COLO668 (cell line): ENCODE data around the gene TCHHL1.
A peak's percentile ranks its signal among the peaks of the same experiment; 100 is the strongest.
"Not testable (repeated sequence)": the region's sequence is repeated elsewhere in the genome, so short reads cannot be mapped to it uniquely, and the experiment has no call there.

Source experiments
- DNase-seq: peaks from one replicate; lab custom pipeline; 2025; ENCODE audit not compliant: unreplicated experiment; lab: John Stamatoyannopoulos, UW

The TCHHL1 gene

DNA sequence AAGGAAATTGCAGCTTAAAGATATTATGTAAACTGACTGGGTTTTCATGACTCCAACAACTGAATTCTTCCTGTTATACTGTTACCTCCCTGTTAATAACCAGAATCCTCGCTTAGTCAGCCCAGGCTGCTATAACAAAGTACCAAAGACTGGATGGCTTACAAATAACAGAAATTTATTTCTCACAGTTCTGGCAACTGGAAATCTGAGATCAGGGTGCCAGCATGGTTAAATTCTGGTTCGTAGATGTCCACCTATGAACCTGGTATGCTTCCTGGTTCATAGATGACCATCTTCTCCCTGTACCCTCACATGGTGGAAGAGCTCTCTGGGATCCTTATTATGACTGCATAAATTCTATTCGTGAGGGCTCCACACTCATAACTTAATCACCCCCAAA is 8.1 kb upstream of the TCHHL1 start:
- DNase-seq, result no peak

DNA sequence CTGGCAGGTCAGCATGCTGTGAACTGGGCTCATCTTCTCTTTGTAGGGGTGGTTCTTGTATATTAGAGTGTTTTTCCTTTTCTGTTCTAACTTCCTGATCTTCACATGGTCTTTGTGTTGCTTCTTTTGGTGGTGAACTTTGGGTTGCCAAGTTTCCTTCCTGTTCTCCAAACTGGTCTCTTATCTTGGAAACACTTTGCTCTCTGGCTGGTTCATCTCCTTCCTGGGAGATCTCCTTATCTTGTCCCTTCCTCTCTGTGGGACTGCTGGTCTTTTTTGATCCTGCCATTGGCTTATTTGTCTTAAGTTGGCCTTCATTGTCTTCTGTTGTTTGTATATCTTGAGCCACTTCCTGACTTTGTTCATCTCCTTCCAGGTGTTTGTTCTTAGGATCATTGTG is 2.1 kb downstream of the TCHHL1 start:
- no peak for DNase-seq

DNA sequence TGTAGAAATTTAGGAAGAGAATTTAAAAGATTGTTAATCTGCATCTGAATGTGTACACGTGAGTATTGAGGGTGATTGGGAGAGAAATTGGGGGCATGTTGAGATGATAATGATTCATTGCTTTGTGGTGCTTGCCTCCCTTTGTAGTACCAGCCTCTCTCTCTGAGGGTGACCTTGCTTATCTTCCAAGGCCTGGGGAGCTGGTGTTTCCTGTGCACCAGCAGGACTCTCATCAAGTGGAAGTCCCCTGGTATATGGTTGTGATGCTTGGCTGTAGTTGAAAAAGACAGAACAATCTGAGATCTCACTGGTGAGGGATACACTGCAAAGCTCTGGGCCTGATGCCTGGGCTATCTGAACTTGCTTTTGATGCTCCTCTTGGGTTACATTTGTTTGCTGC is 4.0 kb downstream of the TCHHL1 start:
- no peak for DNase-seq

DNA sequence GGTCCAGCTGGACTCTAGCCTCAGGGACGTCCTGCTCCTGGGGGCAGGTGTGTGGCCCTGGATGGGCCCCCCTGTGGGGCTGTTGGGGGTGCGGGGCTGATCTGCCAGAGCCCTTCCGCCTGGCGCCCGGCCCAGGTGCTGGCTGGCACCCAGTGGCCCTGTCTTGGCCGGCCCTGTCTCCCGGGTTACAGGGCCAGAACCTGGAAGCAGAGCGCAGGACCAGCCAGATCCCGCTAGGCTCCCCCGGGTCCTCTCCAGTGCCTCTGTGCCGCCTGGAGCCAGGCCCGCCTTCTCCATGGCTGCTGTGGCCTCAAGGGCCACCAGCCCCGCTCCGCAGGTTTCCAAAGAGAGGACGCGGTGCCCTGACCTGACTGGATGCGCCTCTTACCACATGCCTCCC is 7.8 kb downstream of the TCHHL1 start:
- not testable (repeated sequence) for DNase-seq

DNA sequence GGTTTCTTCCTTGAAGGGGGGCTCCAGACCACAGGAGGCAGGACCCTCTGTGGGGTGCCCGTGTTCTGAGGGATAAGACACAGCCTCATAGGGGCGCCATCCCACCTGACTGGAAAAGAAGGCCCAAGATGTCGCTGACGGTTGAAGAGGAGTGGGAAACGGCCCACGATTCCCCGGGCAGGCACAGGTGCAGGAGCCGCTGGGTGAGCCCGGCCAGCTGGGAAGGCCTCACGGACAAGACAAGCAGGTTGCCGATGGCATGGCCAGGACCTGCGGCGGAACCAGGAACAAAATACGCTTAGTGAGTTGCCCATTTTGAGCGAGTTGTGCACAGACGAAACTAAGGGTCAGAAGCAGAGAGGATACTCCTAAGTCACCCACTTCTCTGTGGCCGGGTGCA is 8.4 kb downstream of the TCHHL1 start:
- DNase-seq, result not testable (repeated sequence)

DNA sequence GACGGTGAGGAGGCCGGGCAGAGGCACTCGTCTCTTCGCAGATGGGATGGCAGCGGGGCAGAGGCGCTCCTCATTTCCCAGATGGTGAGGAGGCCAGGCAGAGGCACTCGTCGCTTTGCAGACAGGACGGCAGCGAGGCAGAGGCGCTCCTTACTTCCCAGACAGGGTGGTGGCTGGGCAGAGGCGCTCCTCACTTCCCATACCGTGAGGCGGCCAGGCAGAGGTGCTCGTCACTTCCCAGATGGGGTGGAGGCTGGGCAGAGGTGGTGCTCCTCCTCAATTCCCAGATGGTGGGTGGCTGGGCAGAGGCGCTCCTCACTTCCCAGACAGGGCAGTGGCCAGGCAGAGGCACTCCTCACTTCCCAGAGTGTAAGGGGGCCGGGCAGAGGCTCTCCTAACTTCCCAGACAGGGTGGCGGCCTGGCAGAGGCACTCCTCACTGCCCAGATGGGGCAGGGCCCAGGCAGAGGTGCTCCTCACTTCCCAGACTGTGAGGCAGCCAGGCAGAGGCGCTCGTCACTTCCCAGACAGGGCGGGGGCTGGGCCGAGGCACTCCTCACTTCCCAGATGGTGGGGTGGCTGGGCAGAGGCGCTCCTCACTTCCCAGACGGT is 9.9 kb downstream of the TCHHL1 start:
- no peak for DNase-seq

DNA sequence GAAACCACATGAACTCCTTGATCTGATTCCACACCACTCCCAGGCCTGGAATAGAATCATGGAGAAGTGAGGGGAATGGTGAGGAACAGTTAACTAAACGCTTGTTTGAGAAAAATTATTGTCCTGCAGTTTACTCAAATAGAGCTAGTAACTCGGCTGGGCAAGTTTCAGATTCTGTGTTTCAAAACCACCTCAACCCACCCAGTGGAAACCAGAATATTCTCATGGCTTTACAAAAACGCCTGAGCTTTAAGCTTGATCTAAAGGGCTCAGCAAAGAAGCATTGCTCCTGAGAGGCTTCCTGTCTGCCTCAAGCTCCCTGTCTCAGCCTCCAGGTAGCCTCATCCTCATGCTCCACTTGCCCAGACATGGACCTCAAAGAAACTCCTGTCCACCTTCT is 16.6 kb downstream of the TCHHL1 start:
- no peak for DNase-seq

DNA sequence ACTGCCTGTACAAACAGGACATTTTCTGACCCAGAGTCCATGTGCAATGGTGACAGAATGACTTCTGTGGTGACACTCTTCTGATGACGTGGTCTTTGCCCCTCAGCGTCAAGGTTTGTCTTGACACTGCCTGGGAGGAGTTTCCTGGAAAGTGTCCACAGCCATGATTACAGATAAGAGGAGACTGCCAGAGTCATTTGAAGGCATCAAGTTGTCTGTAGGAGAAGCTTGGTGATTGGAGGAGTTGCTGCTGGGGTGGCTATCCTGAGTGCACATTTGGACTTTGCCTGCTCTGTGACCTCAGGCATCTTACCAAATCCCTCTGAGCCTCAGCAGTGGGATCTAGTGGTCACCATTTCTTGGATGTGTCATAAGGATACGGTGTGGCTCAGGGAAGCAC is 17.7 kb downstream of the TCHHL1 start:
- DNase-seq, result no peak

DNA sequence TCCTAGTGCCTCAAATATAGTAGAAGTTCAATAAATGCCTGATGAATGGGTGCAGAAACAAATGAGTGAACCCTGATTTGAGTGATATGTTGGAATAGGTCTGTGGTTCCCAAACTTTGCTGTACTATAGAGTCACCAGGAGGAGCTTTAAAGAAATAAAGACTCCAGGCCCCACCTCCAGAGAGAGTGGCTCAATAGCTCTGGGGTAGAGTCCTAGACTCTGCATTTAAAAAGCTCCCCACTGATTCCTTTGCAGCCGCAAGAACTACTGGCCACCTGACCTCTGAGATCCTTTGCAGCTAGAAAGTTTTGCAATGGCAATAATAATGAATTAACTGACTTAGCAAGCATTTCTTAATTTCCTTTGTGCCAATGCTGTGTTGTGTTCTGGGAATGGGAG is 20.9 kb downstream of the TCHHL1 start:
- no peak for DNase-seq

DNA sequence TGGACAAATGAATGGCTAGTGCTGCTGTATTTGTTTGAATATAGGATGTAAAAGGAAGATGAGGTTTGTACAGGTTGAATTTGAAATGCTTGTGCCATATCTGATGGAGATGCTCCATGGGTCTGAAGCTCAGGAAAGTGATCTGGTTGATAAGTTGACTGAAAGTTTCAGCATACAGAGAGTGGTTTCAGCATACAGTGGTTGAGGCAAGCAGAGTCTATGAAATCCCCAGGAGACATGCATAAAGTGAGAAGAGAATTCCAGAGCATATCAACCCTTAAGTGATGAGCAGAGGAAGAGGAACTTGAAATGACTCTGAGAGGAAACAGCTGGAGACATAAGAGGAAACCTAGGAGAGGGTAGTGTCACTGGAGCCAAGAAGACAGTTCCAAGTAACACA is 21.7 kb downstream of the TCHHL1 start:
- DNase-seq, result no peak

DNA sequence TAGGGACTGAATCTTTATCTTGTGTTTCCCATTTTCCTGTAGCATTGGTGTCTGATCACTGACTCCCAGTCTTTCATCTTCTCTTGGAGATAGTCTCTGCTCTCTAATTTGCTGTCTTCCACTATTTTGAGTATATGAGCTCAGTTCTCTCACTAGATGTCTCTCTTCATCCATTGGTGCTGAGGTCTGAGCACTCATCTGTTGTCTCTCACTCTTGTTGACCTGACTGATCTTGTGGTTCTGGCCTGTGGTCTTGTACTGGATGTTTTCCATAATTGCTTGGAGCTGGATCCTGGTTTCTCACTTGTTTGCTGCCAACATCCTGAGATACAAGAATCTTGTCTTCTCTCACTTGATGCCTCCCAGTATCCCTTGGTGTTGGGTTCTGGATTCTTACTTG is 26.9 kb downstream of the TCHHL1 start:
- no peak for DNase-seq

DNA sequence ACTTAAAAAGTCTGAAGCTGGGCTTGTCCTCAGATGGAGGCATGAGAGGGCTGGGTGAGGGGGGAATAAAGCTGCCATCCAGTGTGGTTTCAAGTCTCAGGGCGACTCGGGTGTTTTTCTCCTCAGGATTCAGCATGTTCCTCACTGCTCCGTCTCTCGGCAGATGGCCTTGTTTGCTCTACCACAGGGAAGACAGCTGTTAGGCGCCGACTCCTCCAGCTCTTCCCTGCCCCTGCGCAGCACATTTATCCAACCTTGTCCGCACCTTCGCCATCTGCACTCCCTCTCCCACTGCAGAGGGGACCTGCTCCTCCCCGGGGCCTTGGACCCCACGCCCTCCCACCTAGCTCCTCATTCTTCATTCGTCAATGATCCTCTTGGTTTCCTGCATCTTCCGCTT is 35.5 kb downstream of the TCHHL1 start:
- no peak for DNase-seq

DNA sequence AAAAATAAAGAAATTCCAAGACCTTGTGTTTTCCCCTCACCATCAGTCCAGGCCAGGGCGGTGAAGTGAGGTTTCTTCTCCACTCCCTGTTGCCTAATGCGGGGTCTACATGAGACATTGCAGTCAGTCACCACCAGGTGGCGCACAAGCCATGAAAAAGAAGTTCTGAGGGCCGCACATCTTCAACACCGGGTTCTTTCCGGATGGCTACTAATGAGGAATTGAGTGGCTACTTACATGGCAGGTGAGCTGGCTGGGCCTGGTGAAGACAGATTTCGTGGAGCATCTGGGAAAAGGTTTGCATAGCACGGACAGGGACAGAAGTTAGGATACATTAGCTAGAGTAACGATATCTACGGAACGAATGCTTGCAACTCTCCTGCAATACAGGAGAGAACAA is 36.3 kb downstream of the TCHHL1 start:
- DNase-seq, result peak; percentile 79

DNA sequence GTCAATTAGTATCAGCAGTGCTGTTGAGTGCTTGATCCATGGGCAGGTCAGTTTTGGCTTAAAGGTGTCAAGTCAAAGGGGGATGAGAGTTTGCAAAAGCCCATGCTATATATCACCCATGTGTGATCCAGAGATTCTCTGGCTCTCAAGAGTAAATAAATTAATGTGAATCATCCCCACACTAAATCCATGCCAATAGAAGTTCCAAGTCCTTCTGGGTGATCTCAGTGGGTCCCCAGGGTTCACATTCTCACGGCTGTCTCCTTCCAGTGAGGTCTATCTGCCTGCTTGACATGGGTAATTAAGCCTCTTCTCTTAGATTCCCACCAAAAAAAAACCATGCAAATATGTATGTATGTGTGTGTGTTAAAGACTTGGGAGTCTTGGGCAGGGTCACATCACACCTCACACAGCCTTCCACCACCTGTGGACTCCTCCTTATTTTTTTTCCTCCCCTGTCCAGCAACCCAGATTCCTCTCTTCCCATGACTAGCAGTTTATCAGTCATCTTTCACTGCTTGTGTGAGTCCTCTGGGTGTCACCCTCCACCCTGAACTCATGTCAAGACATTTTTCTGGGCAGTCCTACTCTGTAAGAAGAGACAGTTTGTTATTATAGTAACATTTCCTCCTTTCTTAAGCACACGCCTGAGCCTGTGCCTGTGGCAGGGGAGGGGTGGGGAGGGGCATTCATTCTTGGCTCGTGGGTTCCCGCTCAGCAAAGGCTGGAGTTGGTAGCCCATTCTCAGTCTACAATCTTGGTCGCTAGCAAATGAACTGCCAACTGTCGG is 37.8 kb downstream of the TCHHL1 start:
- no peak for DNase-seq

DNA sequence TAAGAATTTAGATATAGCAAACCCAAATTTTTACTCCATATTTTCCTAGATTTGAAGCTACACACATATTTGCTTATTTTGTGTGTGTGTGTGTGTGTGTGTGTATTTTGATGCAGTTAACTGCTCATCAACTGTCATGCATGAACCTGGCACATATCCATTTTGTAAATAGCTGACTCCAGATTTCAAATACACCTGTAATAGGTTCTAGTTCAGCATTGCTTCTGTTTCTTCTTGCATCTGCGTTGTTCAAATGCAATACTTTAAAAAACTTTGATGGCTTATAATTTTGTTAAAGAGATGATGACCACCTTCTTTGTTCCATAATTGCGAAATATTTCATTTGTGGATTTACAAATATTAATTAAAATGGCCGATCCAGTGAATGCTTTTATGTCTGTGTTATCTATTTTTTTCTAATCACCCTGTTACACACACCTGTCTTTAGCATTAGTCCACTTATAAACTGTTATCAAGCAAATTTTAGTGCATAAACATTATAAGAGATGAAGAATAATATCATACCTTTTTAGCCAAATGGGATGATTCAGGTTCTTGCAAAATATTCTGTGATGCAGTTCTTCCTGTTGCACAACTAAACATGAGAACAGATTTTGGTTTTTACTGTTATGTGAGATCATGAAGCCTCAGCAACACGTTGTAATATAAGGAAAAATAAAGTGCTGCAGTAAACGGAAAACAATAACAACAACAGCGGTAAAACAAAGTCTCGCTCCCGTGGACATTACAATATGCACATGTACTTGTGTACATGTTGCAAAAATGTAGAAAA is 39.4 kb downstream of the TCHHL1 start:
- DNase-seq, result no peak

DNA sequence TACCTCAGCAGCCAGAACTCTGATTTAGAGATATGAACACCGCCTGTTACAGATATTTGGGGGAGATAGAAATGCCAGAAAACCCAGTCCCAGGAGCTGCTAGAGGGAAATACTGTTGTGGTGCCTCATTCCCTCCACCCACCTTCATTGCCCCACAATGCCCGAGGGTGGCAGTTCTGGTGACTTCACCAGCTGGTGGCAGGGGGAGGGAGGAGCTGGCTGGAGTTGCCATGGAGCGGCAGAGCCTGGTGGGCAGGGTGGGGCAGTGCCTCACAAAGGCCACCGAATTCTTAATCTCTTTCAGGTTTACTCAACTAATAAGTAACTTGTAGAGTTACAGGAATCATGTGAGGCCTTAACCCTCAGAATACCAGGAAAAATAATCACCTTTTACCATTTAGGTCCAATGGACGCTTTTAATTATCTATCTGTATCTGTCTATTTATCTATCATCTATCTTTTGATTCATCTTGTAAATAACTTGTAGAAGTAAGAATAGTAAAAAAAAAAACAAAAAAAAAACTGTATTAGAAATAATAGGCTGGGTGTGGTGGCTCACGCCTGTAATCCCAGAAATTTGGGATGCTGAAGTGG is 40.4 kb downstream of the TCHHL1 start:
- peak; percentile 35 for DNase-seq

DNA sequence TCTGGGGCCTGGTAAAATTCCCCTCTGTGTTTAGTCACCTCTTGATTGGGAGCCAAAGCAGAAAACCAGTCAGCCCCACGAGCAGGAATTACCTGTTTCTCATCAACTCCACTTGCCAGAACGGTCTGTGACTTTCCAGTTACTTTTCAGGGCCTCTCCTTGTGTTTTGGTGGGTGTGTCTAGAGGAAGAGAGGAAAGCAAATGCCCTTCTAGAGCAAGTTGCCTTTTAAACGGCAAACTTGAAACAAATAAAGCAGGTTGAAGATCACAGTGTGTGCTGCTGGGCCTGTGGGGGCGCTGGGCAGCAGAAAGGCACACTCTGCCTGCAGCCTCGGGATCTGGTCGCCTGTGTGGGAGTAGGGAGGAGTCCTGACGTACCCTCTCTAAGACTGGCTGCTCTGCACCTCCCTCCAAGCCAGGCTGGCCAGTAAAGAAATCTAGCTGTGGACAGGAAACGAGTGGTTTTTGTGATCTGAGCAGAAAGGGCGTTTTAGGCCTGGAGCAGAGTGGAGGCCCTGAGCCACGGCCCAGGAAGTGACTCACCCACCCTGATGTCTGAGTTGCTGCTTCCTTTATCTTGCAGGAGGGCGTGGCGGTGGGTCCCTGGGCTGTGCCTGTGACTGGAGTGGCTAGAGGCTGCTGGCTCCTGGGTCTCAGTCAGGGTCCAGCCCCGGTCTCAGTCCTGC is 41.0 kb downstream of the TCHHL1 start:
- DNase-seq, result peak; percentile 59

DNA sequence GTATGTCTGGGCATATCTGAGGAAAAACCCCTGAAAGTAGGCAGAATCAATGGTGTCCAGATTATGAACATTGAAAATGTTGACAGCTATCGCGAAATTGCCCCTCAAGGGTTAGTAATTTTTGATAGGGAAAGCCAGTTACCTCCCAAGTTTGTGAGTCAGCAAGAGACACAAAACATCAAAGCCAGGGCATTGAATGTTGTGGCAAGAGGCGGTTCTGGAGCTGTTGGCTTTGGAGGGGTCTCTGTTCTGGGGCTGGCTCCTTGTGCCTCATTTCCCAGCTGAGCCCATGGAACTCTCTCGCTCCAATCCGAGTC is 41.5 kb downstream of the TCHHL1 start:
- no peak for DNase-seq

DNA sequence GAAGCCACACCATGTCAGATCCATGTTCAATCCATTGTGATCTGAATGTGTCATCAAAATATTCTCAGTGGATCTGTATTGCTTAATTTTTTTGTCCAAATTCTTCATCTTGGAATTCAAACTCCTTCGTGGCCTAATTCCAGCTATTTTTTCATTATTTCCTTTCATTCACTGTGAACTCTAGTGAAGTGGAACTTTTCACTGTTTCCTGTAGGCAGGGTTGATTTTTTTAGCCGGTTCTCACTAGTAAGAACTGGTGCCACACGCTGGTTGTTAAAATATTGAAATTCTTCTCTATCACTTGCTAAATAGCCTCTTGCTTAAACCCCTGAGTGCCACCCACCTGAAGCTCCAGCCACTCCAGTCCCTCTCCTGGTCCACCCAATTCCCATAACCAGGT is 44.5 kb downstream of the TCHHL1 start:
- no peak for DNase-seq

DNA sequence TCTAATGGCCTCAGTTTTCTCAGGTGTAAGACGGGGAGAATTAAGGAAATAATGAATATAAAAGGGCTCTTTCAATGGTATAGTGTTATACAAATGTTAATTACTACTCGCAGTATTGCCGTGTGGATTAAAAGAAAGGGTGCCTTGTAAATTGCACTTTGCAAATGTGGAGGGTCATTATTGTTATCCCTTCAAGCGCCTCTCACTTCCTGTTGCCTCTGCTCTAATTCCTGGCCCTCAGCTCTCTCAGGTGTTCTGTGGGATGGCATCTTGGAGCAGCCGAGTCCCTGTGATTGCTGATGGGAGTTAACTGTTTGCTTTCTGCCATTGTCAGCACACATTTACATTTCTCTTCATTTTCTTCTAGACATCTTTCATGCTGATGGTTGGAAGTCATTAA is 45.0 kb downstream of the TCHHL1 start:
- no peak for DNase-seq

DNA sequence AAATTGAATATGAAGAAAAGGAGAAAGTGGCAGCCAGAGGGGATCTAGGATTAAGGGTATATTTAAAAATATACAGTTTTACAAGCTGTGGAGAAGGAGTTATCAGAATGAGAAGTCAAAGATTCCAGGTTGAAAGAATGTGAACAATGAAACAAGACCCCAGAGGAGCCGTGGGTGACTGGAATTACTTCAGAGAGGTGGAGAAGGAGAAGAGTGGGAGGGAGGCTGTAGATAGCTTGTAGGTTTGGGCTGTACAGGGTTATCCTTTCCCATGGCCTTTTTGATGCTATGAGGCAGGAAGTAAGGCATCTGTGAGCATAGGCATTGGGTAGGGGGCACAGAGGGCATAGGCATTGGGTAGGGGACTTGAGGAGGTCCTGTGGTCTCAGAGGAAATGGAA is 46.8 kb downstream of the TCHHL1 start:
- DNase-seq, result no peak
